ENCODE measurements around the gene SLC22A25. TPM values are rescaled to one million over a fixed set of nuclear protein-coding genes. Genes with fewer than 3 reads are reported as not detected.

SLC22A25 gene
- total RNA-seq, 1 experiment from 2014 or later, result not detected

- no peaks in the 10 kb centered on the region for H3K23me2 ChIP-seq (ENCODE audit: insufficient read length, low read depth, low read length, poor library complexity, severe bottlenecking)
- H3K4me2 ChIP-seq (ENCODE audit: insufficient read depth, insufficient read length, low read length), result no peak overlapping the region
- no peaks in the 10 kb centered on the region for H3K9me3 ChIP-seq (ENCODE audit: control insufficient read depth, low read depth, low read length)
- no peak overlapping the region for H2AFZ ChIP-seq (ENCODE audit: low read length)
- Mint-ChIP-seq H3K27ac (no peak overlapping the region), H3K27me3 (ENCODE audit: low read depth) (peaks cover 6% of the 10 kb centered on the region), H3K4me3 (no peak overlapping the region), H3K36me3 (ENCODE audit: insufficient read depth in 1 of 3, low read depth in 3 of 3) (no peaks in the 10 kb centered on the region), H3K4me1 (no peaks in the 10 kb centered on the region), H3K9me3 (no peaks in the 10 kb centered on the region; a peak in 2 of 5 replicates)
- H3K4ac ChIP-seq (ENCODE audit: low read depth, low read length), result no peak overlapping the region
- H4K8ac ChIP-seq (replicated peaks; ENCODE audit: insufficient read length, low read depth, low read length), result no peak overlapping the region
- no peak overlapping the region for H3K18ac ChIP-seq (ENCODE audit: insufficient read length, low read depth, low read length)
- H2BK15ac ChIP-seq (ENCODE audit: low read depth, low read length), result no peak overlapping the region
- no peak overlapping the region for H2BK120ac ChIP-seq (ENCODE audit: low read depth, low read length, poor library complexity, severe bottlenecking)
- no peak overlapping the region for H2BK20ac ChIP-seq (ENCODE audit: low read depth, low read length, poor library complexity, severe bottlenecking)
- H4K5ac ChIP-seq (ENCODE audit: insufficient read length, low read depth, low read length), result no peak overlapping the region
- no peak overlapping the region for H3K9ac ChIP-seq (ENCODE audit: extremely low read depth, insufficient read length, low read length)
- DNase-seq, result no peak
- H3T11ph ChIP-seq (ENCODE audit: low read length), result no peak overlapping the region
- H3K79me2 ChIP-seq (ENCODE audit: insufficient read depth, low read length), result no peaks in the 10 kb centered on the region
- no peak overlapping the region for H2AK5ac ChIP-seq (ENCODE audit: insufficient read length, low read length)
- no peak overlapping the region for H3K14ac ChIP-seq (ENCODE audit: insufficient read depth, low read length)
- H3K4me1 ChIP-seq (ENCODE audit: insufficient read depth, low read length), result no peaks in the 10 kb centered on the region
- H3K27me3 ChIP-seq (ENCODE audit: insufficient read depth, low read length), result no peaks in the 10 kb centered on the region
- no peak overlapping the region for H3K27ac ChIP-seq (ENCODE audit: insufficient read length, low read depth, low read length)
- no peak overlapping the region for H2BK12ac ChIP-seq (ENCODE audit: insufficient read length, low read depth, low read length)
- no peak overlapping the region for H3K56ac ChIP-seq (ENCODE audit: insufficient read length, low read depth, low read length)
- H3K23ac ChIP-seq (ENCODE audit: insufficient read length, low read depth, low read length), result no peak overlapping the region
- no peak overlapping the region for H4K91ac ChIP-seq (ENCODE audit: insufficient read length, low read depth, low read length)
- no peak overlapping the region for H2BK5ac ChIP-seq (ENCODE audit: insufficient read length, low read length)
- no peaks in the 10 kb centered on the region for H3K79me1 ChIP-seq (ENCODE audit: insufficient read depth, low read depth, low read length, poor library complexity, severe bottlenecking)
- no peaks in the 10 kb centered on the region for H4K20me1 ChIP-seq (ENCODE audit: control insufficient read depth, insufficient read depth, insufficient read length)
- no peak for TF ChIP-seq CTCF (conservative IDR thresholded peaks at IDR 0.05)
Observed at GRCh38 chr11:63280920-63281319, 37.5 kb upstream of the SLC22A25 start.

Data from H9 (cell line).